ENCODE data around the gene SLC30A5. TPM values are rescaled to one million over a fixed set of nuclear protein-coding genes. Genes with fewer than 3 reads are reported as not detected.
"Not testable (repeated sequence)": the region's sequence is repeated elsewhere in the genome, so short reads cannot be mapped to it uniquely, and the experiment has no call there.

The SLC30A5 gene
- total RNA-seq, 1 experiment from 2014 or later: 68.3 TPM

- DNase-seq (ENCODE audit: low read depth, low spot score): no peak
- in situ Hi-C loops (cut with HindIII; ENCODE audit: low pct_unique_long_range_greater_than_20kb, low sequenced_read_pairs): no loop called here
These were observed 3.7 kb upstream of the SLC30A5 start for GRCh38 chr5:69090158-69090557.

- DNase-seq (ENCODE audit: low read depth, low spot score): no peak
- in situ Hi-C loops (cut with HindIII; ENCODE audit: low pct_unique_long_range_greater_than_20kb, low sequenced_read_pairs): no loop called here
These were observed 2.0 kb upstream of the SLC30A5 start for GRCh38 chr5:69091771-69092170.

DNA sequence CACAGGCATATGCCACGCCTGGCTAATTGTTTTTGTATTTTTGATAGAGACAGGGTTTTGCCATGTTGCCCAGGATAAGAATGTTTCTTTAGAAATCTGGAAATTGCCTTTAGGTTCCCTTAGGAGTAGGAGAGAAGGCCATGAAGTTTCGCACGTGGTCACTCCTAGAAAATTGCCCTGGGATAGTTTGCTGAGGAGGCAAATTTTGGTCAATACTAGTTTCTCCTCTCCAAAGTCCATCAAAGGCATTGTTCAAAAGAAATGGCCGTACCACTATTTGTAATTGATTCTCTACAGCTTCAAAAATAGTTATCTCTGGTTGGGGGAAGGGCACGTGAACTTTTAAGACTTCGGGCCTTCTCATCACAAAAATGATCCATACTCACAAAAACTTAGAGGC lies 845 bp upstream of the SLC30A5 start:
- no peak for DNase-seq (ENCODE audit: low read depth, low spot score)

GRCh38 chr5:69099302-69099701 lies 5.5 kb downstream of the SLC30A5 start:
- in situ Hi-C loops (cut with HindIII; ENCODE audit: low pct_unique_long_range_greater_than_20kb, low sequenced_read_pairs): no loop called here
- no peak for DNase-seq (ENCODE audit: low read depth, low spot score)

More for the DNA sequence above, 845 bp upstream of the SLC30A5 start:
- in situ Hi-C loops (cut with HindIII; ENCODE audit: low pct_unique_long_range_greater_than_20kb, low sequenced_read_pairs): no loop called here

DNA sequence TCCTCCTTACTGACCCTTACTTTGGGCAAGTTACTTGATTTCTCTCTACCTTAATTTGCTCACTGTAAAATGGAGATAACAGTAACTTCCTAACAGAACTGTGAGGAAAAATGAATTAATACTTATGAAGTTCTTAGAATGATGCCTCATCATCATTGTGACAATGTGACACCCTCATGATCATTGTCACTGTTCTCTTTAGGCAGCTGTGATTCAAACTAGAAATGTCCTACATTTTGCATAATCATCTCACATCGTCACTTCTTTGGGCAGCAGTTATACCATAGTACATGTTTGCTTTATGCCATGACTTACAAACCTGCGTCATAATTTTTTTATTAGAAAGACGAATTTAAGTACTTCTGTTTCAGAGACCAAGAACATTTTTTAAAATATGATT lies 9.7 kb downstream of the SLC30A5 start:
- in situ Hi-C loops (cut with HindIII; ENCODE audit: low pct_unique_long_range_greater_than_20kb, low sequenced_read_pairs): no loop called here

DNA sequence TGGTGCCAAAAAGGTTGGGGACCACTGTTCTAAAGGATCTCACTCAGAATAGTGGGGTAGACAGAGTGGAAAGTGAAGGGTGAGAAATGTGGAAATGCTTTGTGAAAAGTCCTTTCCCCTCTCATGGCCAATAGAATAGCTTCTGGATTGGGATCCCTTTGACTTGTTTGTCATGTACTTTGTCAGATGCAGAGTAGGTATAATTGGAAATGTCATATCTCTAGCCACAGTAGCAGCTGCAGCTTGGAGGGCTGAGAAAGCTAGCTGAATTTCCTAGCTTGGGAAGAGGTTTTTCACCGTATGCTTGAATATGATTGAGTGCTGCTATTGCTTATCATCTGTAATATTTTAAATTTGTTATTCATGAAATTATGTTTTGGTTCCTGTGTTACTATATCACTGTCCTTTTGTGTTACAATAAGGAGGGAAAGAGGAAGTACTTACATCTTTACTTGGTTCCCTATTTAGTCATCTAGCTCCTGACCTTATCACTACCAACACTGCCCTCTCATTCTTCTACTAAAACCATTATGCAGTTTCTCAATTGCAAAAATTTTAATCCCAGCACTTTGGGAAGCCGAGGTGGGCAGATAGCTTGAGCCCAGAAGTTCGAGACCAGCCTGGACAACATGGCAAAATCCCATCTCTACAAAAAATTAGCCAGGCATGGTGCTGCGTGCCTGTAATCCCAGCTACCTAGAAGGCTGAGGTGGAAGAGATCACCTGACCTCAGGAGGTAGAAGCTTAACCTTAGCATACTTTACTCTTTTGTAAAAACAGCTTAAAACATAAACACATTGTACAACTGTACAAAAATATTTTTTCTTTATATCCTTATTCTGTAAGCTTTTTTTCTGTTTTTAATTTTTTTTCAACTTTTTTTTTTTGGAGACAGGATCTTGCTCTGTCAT lies 12.4 kb downstream of the SLC30A5 start:
- DNase-seq (ENCODE audit: low read depth, low spot score): no peak
- in situ Hi-C loops (cut with HindIII; ENCODE audit: low pct_unique_long_range_greater_than_20kb, low sequenced_read_pairs): no loop called here

More for the DNA sequence above, 9.7 kb downstream of the SLC30A5 start:
- DNase-seq (ENCODE audit: low read depth, low spot score): no peak

- in situ Hi-C loops (cut with HindIII; ENCODE audit: low pct_unique_long_range_greater_than_20kb, low sequenced_read_pairs); DNase-seq (ENCODE audit: low read depth, low spot score): not testable (repeated sequence)
These were observed 14.6 kb downstream of the SLC30A5 start for GRCh38 chr5:69108367-69108766.

DNA sequence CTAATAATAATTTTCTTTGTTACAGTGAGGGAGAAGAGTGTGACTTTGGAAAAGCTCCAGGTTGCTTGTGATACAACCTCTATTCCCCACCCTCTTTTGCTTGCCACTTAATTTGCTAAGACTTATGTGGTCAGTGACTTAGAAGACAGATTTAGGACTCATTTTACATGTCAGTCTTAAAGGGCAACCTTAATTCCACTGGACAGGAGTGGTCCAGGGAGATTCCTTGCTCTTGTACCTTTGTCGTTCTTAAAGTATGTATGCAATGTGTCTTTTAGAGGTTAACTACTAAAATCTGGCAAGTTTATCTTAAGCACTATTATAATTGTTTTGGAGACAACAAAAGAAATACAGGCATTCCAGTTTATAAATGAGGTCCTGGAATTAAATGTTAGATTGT lies 20.0 kb downstream of the SLC30A5 start:
- in situ Hi-C loops (cut with HindIII; ENCODE audit: low pct_unique_long_range_greater_than_20kb, low sequenced_read_pairs): no loop called here
- DNase-seq (ENCODE audit: low read depth, low spot score): no peak

DNA sequence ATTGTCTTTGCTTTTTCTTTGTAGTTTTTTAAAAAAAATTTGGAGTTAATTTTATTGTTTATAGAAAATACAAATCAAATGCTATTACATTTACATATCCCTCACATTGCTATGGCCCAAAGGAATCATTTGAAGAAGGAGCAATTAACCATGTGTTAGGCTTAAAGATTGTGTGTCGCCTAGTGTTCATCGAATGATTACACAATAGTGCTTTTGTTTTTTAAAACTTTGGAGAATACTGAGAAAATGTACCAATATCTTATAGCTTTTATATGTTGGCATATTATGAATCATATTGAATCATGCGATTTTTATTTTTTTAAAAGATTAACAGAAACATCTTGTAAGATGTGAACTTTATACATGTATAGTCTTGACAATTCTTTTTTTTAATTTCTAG lies 21.7 kb downstream of the SLC30A5 start:
- no peak for DNase-seq (ENCODE audit: low read depth, low spot score)
- in situ Hi-C loops (cut with HindIII; ENCODE audit: low pct_unique_long_range_greater_than_20kb, low sequenced_read_pairs): no loop called here

DNA sequence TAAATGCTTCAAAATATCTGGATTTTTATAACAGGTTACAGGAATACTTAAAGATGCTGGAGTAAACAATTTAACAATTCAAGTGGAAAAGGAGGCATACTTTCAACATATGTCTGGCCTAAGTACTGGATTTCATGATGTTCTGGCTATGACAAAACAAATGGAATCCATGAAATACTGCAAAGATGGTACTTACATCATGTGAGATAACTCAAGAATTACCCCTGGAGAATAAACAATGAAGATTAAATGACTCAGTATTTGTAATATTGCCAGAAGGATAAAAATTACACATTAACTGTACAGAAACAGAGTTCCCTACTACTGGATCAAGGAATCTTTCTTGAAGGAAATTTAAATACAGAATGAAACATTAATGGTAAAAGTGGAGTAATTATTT lies 35.6 kb downstream of the SLC30A5 start:
- DNase-seq (ENCODE audit: low read depth, low spot score): no peak

DNA sequence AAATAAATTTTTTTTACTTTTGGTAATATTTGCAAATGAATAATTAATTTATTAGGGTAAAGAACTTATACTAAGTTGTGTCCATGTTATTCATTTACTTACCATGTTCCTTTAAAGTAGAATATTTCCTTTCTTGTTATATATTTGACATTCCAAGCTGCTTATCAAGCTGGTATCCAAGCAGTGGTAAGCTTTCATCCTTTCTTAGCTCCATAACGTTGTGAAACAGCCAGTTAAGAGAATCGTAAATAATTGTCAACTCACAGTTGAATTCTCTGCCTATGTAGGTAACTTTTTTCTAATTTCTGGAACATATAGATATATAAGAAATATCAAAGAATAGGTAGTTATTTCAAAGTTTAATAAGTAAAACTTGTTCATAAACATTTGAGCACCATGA lies 36.4 kb downstream of the SLC30A5 start:
- in situ Hi-C loops (cut with HindIII; ENCODE audit: low pct_unique_long_range_greater_than_20kb, low sequenced_read_pairs): no loop called here
- DNase-seq (ENCODE audit: low read depth, low spot score): no peak

More for the DNA sequence above, 35.6 kb downstream of the SLC30A5 start:
- in situ Hi-C loops (cut with HindIII; ENCODE audit: low pct_unique_long_range_greater_than_20kb, low sequenced_read_pairs): no loop called here

DNA sequence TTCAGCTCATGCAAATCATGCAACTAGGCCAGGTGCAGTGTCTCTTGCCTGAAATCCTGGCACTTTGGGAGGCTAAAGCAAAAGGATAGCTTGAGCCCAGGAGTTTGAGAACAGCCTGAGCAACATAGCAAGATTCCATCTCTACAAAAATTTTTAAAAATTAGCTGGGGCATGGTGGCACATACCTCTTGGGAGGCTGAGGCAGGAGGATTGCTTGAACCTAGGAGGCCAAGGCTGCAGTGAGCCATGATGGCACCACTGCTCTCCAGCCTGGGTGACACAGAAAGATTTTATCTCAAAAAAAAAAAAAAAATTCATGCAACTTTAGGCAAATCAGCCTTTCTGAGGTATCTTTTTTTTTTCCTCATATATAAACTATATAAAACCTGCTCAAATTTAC lies 37.5 kb downstream of the SLC30A5 start:
- in situ Hi-C loops (cut with HindIII; ENCODE audit: low pct_unique_long_range_greater_than_20kb, low sequenced_read_pairs): no loop called here
- no peak for DNase-seq (ENCODE audit: low read depth, low spot score)

DNA sequence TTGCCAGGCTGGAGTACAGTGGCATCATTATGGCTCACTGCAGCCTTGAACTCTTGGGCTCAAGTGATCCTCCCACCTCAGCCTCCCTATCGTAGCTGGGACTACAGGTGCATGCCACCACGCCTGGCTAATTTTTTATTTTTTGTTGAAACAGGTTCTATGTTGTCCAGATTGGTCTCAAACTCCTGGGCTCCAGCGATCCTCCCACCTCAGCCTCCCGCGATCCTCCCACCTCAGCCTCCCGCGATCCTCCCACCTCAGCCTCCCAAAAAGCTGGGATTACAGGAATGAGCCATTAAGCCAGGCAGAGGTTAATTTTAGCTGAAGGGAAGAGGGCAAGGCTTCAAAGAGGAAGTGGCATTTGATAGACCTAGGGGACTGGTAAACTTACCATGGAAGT lies 40.3 kb downstream of the SLC30A5 start:
- in situ Hi-C loops (cut with HindIII; ENCODE audit: low pct_unique_long_range_greater_than_20kb, low sequenced_read_pairs): no loop called here
- DNase-seq (ENCODE audit: low read depth, low spot score): no peak

DNA sequence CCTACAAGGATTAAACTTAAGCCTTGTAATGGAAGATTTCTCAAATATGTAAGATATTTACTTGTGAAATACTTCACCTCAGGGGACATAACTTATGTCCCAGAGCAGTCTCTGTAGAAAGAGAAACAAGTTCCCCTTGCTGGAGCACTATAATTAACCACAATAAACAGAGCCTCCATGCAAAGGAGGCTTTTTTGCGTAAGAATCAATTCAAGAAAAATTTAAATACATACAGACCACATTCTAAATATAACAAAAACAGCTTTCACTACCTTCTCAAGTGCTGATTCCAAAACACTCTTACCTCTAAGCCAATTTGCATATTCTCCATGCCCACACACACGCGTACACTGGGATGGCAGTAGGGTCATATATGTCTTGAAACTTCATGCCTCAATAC lies 42.5 kb downstream of the SLC30A5 start:
- no peak for DNase-seq (ENCODE audit: low read depth, low spot score)
- in situ Hi-C loops (cut with HindIII; ENCODE audit: low pct_unique_long_range_greater_than_20kb, low sequenced_read_pairs): no loop called here

DNA sequence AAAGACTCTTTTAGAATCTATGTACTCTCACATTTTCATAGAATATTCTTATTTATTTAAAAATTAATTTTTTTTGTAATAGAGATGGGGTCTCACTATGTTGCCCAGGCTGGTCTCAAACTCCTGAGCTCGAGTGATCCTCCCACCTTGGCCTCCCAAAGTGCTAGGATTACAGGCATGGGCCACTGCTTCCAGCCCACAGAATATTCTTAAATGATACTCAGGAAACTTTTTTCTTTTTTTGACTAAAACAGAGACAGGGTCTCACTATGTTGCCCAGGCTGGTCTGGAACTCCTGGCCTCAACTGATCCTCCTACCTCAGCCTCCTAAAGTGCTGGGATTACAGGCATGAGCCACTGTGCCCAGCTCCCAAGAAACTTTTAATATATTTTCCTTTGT lies 43.4 kb downstream of the SLC30A5 start:
- in situ Hi-C loops (cut with HindIII; ENCODE audit: low pct_unique_long_range_greater_than_20kb, low sequenced_read_pairs); DNase-seq (ENCODE audit: low read depth, low spot score): not testable (repeated sequence)

DNA sequence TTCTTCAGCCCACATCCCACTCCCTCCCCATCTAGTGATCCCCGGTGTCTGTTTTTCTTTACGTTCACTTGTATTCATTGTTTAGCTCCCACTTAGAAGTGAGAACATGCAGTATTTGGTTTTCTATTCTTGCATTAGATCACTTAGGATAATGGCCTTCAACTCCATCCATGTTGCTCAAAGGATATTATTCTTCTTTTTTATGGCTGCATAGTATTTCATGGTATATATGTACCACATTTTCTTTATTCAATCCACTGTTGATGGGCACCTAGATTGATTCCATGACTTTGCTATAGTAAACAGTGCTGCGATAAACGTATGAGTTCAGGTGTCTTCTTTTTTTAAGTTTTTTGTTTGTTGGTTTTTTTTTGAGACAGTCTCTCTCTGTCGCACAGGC lies 44.0 kb downstream of the SLC30A5 start:
- DNase-seq (ENCODE audit: low read depth, low spot score): no peak
- in situ Hi-C loops (cut with HindIII; ENCODE audit: low pct_unique_long_range_greater_than_20kb, low sequenced_read_pairs): no loop called here

- no peak for DNase-seq (ENCODE audit: low read depth, low spot score)
- in situ Hi-C loops (cut with HindIII; ENCODE audit: low pct_unique_long_range_greater_than_20kb, low sequenced_read_pairs): no loop called here
These were observed 45.0 kb downstream of the SLC30A5 start for GRCh38 chr5:69138766-69139165.

GRCh38 chr5:69140239-69140638 lies 46.4 kb downstream of the SLC30A5 start:
- DNase-seq (ENCODE audit: low read depth, low spot score); in situ Hi-C loops (cut with HindIII; ENCODE audit: low pct_unique_long_range_greater_than_20kb, low sequenced_read_pairs): not testable (repeated sequence)

DNA sequence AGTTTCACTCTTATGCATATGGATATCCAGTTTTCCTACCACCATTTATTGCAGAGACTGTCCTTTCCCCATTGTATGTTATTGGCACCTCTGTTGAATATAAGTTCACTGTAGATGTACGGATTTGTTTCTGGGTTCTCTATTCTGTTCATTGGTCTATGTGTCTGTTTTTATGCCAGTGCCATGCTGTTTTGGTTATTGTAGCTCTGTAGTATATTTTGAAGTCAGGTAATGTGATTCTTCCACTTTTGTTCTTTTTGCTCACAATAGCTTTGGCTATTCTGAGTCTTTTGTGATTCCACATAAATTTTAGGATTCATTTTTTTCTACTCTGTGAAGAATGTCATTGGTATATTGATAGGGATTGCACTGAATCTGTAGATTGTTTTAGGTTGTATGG lies 47.0 kb downstream of the SLC30A5 start:
- in situ Hi-C loops (cut with HindIII; ENCODE audit: low pct_unique_long_range_greater_than_20kb, low sequenced_read_pairs): no loop called here
- DNase-seq (ENCODE audit: low read depth, low spot score): no peak

All from SK-MEL-5 (cell line).